GM23338 (cell line): Measurements from ENCODE around the gene CYBC1. TPM values are rescaled to one million over a fixed set of nuclear protein-coding genes. Genes with fewer than 3 reads are reported as not detected.

ENCODE experiments used
- ATAC-seq: fragments of 200-7000 bp; cut with Tn5 transposase; 3 replicates; pipeline ENCODE4 v1.9.1; 2020
- DNase-seq: peaks from one replicate; pipeline ENCODE4 v3.0.0-alpha.2; 2015; ENCODE audit warnings: low spot score
- H2AFZ ChIP-seq: fragments of 200-600 bp; sonication (generic); 2 replicates; pipeline ENCODE4 v1.8.0; 2016; ENCODE audit warnings: antibody characterized with exemption, mild to moderate bottlenecking, moderate library complexity
- H3F3A ChIP-seq: fragments of 200-600 bp; sonication (generic); replicated peaks from 2 replicates; pipeline ENCODE4 v1.8.0; 2017; ENCODE audit warnings: antibody characterized with exemption, mixed run types, low read depth
- H3K27ac ChIP-seq: fragments of 200-600 bp; sonication (generic); 2 replicates; pipeline ENCODE4 v1.6.1; 2016; ENCODE audit warnings: low read depth
- H3K27me3 ChIP-seq: fragments of 200-600 bp; sonication (generic); 2 replicates; pipeline ENCODE4 v1.8.0; 2016; ENCODE audit warnings: mild to moderate bottlenecking, mixed run types, moderate library complexity; ENCODE audit not compliant: insufficient read depth
- H3K36me3 ChIP-seq: fragments of 200-600 bp; sonication (generic); 2 replicates; pipeline ENCODE4 v1.8.0; 2016; ENCODE audit warnings: mild to moderate bottlenecking; ENCODE audit not compliant: insufficient read depth
- H3K4me1 ChIP-seq: fragments of 200-600 bp; sonication (generic); 2 replicates; pipeline ENCODE4 v1.8.0; 2016; ENCODE audit warnings: mild to moderate bottlenecking, moderate library complexity; ENCODE audit not compliant: insufficient read depth
- H3K4me2 ChIP-seq: fragments of 200-600 bp; sonication (generic); 2 replicates; pipeline ENCODE4 v1.7.1; 2017; ENCODE audit warnings: mixed run types
- H3K4me3 ChIP-seq: fragments of 200-600 bp; sonication (generic); 2 replicates; pipeline ENCODE4 v1.6.1; 2016; ENCODE audit warnings: mixed run types
- H3K79me2 ChIP-seq: fragments of 200-600 bp; sonication (generic); replicated peaks from 2 replicates; pipeline ENCODE4 v1.8.0; 2017; ENCODE audit warnings: mild to moderate bottlenecking; ENCODE audit not compliant: insufficient read depth
- H3K9me2 ChIP-seq: fragments of 200-600 bp; sonication (generic); 2 replicates; pipeline ENCODE4 v1.8.0; 2017; ENCODE audit not compliant: insufficient read depth
- H4K20me1 ChIP-seq: fragments of 200-600 bp; sonication (generic); replicated peaks from 2 replicates; pipeline ENCODE4 v1.8.0; 2017; ENCODE audit warnings: mild to moderate bottlenecking; ENCODE audit not compliant: insufficient read depth
- H3K27ac Mint-ChIP-seq: 2 replicates; pipeline ENCODE4 v1.8.0; 2020; ENCODE audit warnings: inconsistent platforms, mild to moderate bottlenecking, moderate library complexity, mixed read lengths
- H3K27me3 Mint-ChIP-seq: 3 replicates; pipeline ENCODE4 v1.8.0; 2022; ENCODE audit warnings: low read depth, mild to moderate bottlenecking, moderate library complexity, mixed read lengths, inconsistent platforms; ENCODE audit not compliant: insufficient read depth, poor library complexity
- H3K36me3 Mint-ChIP-seq: 3 replicates; pipeline ENCODE4 v1.8.0; 2021; ENCODE audit warnings: low read depth, mild to moderate bottlenecking, inconsistent platforms, moderate library complexity, mixed read lengths
- H3K4me1 Mint-ChIP-seq: 3 replicates; pipeline ENCODE4 v1.8.0; 2020; ENCODE audit warnings: mild to moderate bottlenecking, inconsistent platforms, mixed read lengths
- H3K4me3 Mint-ChIP-seq: 3 replicates; pipeline ENCODE4 v1.8.0; 2021; ENCODE audit warnings: moderate library complexity, mild to moderate bottlenecking, inconsistent platforms, mixed read lengths
- H3K9me3 Mint-ChIP-seq: 3 replicates; pipeline ENCODE4 v1.8.0; 2020; ENCODE audit warnings: moderate library complexity, mild to moderate bottlenecking, inconsistent platforms, mixed read lengths
- CREB1 ChIP-seq: fragments of 250-450 bp; sonication (Bioruptor Pico); IDR thresholded peaks from 2 replicates; pipeline ENCODE4 v1.5.0; 2020; ENCODE audit warnings: low read depth, mild to moderate bottlenecking, moderate library complexity
- EZH2 ChIP-seq: fragments of 200-600 bp; sonication (generic); IDR thresholded peaks from one replicate; pipeline ENCODE4 v1.8.0; 2017; ENCODE audit warnings: antibody characterized with exemption, mild to moderate bottlenecking, low read depth; ENCODE audit not compliant: unreplicated experiment
- EZH2phosphoT487 ChIP-seq: fragments of 200-600 bp; sonication (generic); IDR thresholded peaks from one replicate; pipeline ENCODE4 v1.8.1; 2018; ENCODE audit warnings: antibody characterized with exemption; ENCODE audit not compliant: unreplicated experiment
- JUNB ChIP-seq: IDR thresholded peaks from one replicate; pipeline ENCODE4 v1.6.1; 2016; ENCODE audit warnings: antibody characterized with exemption; ENCODE audit not compliant: unreplicated experiment
- NANOG ChIP-seq: IDR thresholded peaks from 2 replicates; pipeline ENCODE4 v1.6.1; 2016; ENCODE audit warnings: antibody characterized with exemption, borderline replicate concordance
- POLR2AphosphoS5 ChIP-seq: IDR thresholded peaks from 2 replicates; pipeline ENCODE4 v1.6.1; 2016; ENCODE audit warnings: antibody characterized with exemption, low read depth
- STAT1 ChIP-seq: IDR thresholded peaks from one replicate; pipeline ENCODE4 v1.6.1; 2016; ENCODE audit warnings: antibody characterized with exemption; ENCODE audit not compliant: unreplicated experiment
- ZNF114 ChIP-seq: fragments of 250-450 bp; sonication (Bioruptor Pico); IDR thresholded peaks from 2 replicates; pipeline ENCODE4 v1.5.0; 2020; ENCODE audit warnings: mild to moderate bottlenecking, moderate library complexity
- ZNF331 ChIP-seq: fragments of 250-450 bp; sonication (Bioruptor Pico); IDR thresholded peaks from 2 replicates; pipeline ENCODE4 v1.5.0; 2020; ENCODE audit warnings: low read depth, mild to moderate bottlenecking, moderate library complexity
- polyA plus RNA-seq: library from polyadenylated mRNA; unstranded; fragments of >200 nt; fragmentation: Nextera tagmentation; extraction: Ambion mirVana; gene quantifications from 2 replicates; pipeline ENCODE4 v1.2.1, GENCODE V29; 2016
- total RNA-seq: library from RNA; depleted of rRNA; stranded (reverse); fragments of >200 nt; shearing (Covaris generic); gene quantifications from 2 replicates; pipeline ENCODE4 v1.2.3, GENCODE V29; 2014
- TF ChIP-seq, protein P1 (sequence below): IDR thresholded peaks from one replicate; pipeline ENCODE4 v1.6.1; 2018; ENCODE audit warnings: antibody characterized with exemption; ENCODE audit not compliant: unreplicated experiment
- TF ChIP-seq, protein P2 (sequence below): fragments of 250-450 bp; sonication (Bioruptor Pico); IDR thresholded peaks from 2 replicates; pipeline ENCODE4 v1.5.0; 2020; ENCODE audit warnings: mild to moderate bottlenecking, moderate library complexity
- TF ChIP-seq, protein P3 (sequence below): IDR thresholded peaks from 2 replicates; pipeline ENCODE4 v1.6.1; 2016; ENCODE audit warnings: antibody characterized with exemption
- TF ChIP-seq, protein P4 (sequence below), 2 experiments: fragments of 200-600 bp in 1 of 2; sonication (generic) in 1 of 2; conservative IDR thresholded peaks; 2 replicates each; pipeline versions ENCODE4 v1.5.1 to v1.6.1; 2016 to 2017; ENCODE audit warnings: antibody characterized with exemption in 2 of 2, low read depth in 2 of 2, mild to moderate bottlenecking in 2 of 2, moderate library complexity in 1 of 2

Gene CYBC1
- total and polyA plus RNA-seq, 2 experiments from 2014 or later = 24.7 to 72.4 TPM

DNA sequence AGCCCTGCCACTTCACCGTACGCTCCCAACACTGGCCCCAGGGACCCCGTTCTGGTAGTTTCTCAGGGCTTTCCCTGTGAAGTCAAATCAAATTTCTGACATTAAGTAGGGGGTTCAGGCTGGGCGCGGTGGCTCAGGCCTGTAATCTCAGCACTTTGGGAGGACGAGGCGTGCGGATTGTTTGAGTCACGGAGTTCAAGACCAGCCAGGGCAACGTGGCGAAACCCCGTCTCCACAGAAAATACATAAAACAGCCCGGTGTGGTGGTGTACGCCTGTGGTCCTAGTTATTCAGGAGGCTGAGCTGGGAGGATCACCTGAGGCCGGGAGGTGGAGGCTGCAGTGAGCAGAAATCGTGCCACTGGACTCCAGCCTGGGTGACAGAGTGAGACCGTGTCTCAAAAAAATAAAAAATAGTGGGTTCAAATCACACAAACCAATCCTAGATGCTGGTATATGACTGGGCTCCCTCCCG lies 632 bp downstream of the CYBC1 start:
- H3K27ac ChIP-seq = 0 out of 2 replicates have a peak overlapping the region, but pooled peaks have one; percentile 26
- peak overlapping the region; percentile 89; the same call in 1 of the 2 replicates for H2AFZ ChIP-seq
- no peak for DNase-seq
- H3F3A ChIP-seq = no peaks in the 10 kb centered on the region; the same call in 1 of the 2 replicates
- peak overlapping the region; percentile 86 for H3K4me2 ChIP-seq
- Mint-ChIP-seq H3K27me3 (peaks cover 11% of the 10 kb centered on the region), H3K36me3 (peaks cover 5% of the 10 kb centered on the region; the same call in 1 of the 3 replicates), H3K4me3 (peak overlapping the region; percentile 79), H3K27ac (peak overlapping the region; percentile 56), H3K4me1 (peaks cover 16% of the 10 kb centered on the region), H3K9me3 (peaks cover 32% of the 10 kb centered on the region)
- peak overlapping the region; percentile 95 for H3K4me3 ChIP-seq
- no peaks in the 10 kb centered on the region for H4K20me1 ChIP-seq
- no peaks in the 10 kb centered on the region for H3K9me2 ChIP-seq
- peaks cover 17% of the 10 kb centered on the region; the same call in 1 of the 2 replicates for H3K4me1 ChIP-seq
- H3K36me3 ChIP-seq = no peaks in the 10 kb centered on the region
- H3K27me3 ChIP-seq = no peaks in the 10 kb centered on the region
- H3K79me2 ChIP-seq = 0 out of 2 replicates have a peak, but pooled peaks cover 5% of the 10 kb centered on the region
- ATAC-seq = no peak
- TF ChIP-seq NANOG (no peak), STAT1 (no peak), ZNF114 (CRISPR knock-in tag) (no peak), JUNB (no peak), ZNF331 (no peak), CREB1 (CRISPR knock-in tag) (no peak), POLR2AphosphoS5 (no peak), EZH2phosphoT487 (no peak), EZH2 (no peak)
- TF ChIP-seq, protein P1, sequence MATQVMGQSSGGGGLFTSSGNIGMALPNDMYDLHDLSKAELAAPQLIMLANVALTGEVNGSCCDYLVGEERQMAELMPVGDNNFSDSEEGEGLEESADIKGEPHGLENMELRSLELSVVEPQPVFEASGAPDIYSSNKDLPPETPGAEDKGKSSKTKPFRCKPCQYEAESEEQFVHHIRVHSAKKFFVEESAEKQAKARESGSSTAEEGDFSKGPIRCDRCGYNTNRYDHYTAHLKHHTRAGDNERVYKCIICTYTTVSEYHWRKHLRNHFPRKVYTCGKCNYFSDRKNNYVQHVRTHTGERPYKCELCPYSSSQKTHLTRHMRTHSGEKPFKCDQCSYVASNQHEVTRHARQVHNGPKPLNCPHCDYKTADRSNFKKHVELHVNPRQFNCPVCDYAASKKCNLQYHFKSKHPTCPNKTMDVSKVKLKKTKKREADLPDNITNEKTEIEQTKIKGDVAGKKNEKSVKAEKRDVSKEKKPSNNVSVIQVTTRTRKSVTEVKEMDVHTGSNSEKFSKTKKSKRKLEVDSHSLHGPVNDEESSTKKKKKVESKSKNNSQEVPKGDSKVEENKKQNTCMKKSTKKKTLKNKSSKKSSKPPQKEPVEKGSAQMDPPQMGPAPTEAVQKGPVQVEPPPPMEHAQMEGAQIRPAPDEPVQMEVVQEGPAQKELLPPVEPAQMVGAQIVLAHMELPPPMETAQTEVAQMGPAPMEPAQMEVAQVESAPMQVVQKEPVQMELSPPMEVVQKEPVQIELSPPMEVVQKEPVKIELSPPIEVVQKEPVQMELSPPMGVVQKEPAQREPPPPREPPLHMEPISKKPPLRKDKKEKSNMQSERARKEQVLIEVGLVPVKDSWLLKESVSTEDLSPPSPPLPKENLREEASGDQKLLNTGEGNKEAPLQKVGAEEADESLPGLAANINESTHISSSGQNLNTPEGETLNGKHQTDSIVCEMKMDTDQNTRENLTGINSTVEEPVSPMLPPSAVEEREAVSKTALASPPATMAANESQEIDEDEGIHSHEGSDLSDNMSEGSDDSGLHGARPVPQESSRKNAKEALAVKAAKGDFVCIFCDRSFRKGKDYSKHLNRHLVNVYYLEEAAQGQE = no peak
- TF ChIP-seq, protein P2, sequence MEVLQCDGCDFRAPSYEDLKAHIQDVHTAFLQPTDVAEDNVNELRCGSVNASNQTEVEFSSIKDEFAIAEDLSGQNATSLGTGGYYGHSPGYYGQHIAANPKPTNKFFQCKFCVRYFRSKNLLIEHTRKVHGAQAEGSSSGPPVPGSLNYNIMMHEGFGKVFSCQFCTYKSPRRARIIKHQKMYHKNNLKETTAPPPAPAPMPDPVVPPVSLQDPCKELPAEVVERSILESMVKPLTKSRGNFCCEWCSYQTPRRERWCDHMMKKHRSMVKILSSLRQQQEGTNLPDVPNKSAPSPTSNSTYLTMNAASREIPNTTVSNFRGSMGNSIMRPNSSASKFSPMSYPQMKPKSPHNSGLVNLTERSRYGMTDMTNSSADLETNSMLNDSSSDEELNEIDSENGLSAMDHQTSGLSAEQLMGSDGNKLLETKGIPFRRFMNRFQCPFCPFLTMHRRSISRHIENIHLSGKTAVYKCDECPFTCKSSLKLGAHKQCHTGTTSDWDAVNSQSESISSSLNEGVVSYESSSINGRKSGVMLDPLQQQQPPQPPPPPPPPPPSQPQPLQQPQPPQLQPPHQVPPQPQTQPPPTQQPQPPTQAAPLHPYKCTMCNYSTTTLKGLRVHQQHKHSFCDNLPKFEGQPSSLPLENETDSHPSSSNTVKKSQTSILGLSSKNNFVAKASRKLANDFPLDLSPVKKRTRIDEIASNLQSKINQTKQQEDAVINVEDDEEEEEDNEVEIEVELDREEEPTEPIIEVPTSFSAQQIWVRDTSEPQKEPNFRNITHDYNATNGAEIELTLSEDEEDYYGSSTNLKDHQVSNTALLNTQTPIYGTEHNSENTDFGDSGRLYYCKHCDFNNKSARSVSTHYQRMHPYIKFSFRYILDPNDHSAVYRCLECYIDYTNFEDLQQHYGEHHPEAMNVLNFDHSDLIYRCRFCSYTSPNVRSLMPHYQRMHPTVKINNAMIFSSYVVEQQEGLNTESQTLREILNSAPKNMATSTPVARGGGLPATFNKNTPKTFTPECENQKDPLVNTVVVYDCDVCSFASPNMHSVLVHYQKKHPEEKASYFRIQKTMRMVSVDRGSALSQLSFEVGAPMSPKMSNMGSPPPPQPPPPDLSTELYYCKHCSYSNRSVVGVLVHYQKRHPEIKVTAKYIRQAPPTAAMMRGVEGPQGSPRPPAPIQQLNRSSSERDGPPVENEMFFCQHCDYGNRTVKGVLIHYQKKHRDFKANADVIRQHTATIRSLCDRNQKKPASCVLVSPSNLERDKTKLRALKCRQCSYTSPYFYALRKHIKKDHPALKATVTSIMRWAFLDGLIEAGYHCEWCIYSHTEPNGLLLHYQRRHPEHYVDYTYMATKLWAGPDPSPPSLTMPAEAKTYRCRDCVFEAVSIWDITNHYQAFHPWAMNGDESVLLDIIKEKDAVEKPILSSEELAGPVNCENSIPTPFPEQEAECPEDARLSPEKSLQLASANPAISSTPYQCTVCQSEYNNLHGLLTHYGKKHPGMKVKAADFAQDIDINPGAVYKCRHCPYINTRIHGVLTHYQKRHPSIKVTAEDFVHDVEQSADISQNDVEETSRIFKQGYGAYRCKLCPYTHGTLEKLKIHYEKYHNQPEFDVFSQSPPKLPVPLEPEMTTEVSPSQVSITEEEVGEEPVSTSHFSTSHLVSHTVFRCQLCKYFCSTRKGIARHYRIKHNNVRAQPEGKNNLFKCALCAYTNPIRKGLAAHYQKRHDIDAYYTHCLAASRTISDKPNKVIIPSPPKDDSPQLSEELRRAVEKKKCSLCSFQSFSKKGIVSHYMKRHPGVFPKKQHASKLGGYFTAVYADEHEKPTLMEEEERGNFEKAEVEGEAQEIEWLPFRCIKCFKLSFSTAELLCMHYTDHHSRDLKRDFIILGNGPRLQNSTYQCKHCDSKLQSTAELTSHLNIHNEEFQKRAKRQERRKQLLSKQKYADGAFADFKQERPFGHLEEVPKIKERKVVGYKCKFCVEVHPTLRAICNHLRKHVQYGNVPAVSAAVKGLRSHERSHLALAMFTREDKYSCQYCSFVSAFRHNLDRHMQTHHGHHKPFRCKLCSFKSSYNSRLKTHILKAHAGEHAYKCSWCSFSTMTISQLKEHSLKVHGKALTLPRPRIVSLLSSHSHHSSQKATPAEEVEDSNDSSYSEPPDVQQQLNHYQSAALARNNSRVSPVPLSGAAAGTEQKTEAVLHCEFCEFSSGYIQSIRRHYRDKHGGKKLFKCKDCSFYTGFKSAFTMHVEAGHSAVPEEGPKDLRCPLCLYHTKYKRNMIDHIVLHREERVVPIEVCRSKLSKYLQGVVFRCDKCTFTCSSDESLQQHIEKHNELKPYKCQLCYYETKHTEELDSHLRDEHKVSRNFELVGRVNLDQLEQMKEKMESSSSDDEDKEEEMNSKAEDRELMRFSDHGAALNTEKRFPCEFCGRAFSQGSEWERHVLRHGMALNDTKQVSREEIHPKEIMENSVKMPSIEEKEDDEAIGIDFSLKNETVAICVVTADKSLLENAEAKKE (CRISPR knock-in tag) = no peak
- TF ChIP-seq, protein P3, sequence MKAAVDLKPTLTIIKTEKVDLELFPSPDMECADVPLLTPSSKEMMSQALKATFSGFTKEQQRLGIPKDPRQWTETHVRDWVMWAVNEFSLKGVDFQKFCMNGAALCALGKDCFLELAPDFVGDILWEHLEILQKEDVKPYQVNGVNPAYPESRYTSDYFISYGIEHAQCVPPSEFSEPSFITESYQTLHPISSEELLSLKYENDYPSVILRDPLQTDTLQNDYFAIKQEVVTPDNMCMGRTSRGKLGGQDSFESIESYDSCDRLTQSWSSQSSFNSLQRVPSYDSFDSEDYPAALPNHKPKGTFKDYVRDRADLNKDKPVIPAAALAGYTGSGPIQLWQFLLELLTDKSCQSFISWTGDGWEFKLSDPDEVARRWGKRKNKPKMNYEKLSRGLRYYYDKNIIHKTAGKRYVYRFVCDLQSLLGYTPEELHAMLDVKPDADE = no peak
- TF ChIP-seq, protein P4, sequence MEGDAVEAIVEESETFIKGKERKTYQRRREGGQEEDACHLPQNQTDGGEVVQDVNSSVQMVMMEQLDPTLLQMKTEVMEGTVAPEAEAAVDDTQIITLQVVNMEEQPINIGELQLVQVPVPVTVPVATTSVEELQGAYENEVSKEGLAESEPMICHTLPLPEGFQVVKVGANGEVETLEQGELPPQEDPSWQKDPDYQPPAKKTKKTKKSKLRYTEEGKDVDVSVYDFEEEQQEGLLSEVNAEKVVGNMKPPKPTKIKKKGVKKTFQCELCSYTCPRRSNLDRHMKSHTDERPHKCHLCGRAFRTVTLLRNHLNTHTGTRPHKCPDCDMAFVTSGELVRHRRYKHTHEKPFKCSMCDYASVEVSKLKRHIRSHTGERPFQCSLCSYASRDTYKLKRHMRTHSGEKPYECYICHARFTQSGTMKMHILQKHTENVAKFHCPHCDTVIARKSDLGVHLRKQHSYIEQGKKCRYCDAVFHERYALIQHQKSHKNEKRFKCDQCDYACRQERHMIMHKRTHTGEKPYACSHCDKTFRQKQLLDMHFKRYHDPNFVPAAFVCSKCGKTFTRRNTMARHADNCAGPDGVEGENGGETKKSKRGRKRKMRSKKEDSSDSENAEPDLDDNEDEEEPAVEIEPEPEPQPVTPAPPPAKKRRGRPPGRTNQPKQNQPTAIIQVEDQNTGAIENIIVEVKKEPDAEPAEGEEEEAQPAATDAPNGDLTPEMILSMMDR (conservative IDR thresholded peaks at IDR 0.05; ENCODE audit: low read depth in 2 of 2) = no peak
